Liver (tissue), 3 donors: Measurements from ENCODE around the gene PITPNC1.

Source experiments
- JUND ChIP-seq, 2 donors: IDR thresholded peaks; 2 replicates each; pipeline ENCODE4 v1.6.1; 2016; ENCODE audit warnings: antibody characterized with exemption in 2 of 2
- RAD21 ChIP-seq, 2 donors: IDR thresholded peaks; 2 replicates each; pipeline ENCODE4 v1.6.1; 2016; ENCODE audit warnings: antibody characterized with exemption in 2 of 2, mild to moderate bottlenecking in 2 of 2
- TAF1 ChIP-seq: conservative IDR thresholded peaks from 2 replicates; pipeline ENCODE4 v1.6.1; 2016; ENCODE audit warnings: antibody characterized with exemption, mild to moderate bottlenecking
- YY1 ChIP-seq: IDR thresholded peaks from 2 replicates; pipeline ENCODE4 v1.6.1; 2016; ENCODE audit warnings: antibody characterized with exemption, mild to moderate bottlenecking
- TF ChIP-seq, protein P1 (sequence below): IDR thresholded peaks from 2 replicates; pipeline ENCODE4 v1.6.1; 2016; ENCODE audit warnings: antibody characterized with exemption
- TF ChIP-seq, protein P2 (sequence below): fragments of 150-350 bp; IDR thresholded peaks from 2 replicates; pipeline ENCODE4 v1.5.1; 2017; ENCODE audit warnings: improper control_type of control experiment, low read depth, low read length; ENCODE audit not compliant: missing input control
- TF ChIP-seq, protein P3 (sequence below): IDR thresholded peaks from 2 replicates; pipeline ENCODE4 v1.6.1; 2016; ENCODE audit warnings: antibody characterized with exemption
- donor health status: healthy.
- donor health status: healthy.

DNA sequence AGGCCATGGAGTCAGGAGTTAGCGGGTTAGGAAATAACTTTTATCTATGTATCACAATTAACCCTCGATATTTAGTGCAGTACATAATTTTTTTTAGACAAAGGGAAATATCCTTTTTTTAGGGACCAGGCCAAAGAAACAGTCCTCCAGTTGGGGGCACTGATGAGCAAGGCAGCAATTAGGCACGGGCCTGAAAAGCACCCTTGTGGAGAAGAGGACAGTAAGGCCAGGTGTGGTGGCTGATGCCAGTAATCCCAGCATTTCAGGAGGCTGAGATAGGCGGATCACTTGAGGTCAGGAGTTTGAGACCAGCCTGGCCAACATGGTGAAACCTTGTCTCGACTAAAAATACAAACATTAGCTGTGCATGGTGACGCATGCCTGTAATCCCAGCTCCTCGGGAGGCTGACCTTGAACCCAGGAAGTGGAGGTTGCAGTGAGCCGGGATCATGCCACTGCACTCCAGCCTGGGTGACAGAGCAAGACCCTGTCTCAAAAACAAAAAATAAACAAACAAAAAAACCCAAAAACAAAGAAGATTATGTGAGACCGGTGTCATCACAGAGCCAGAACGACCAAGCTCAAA lies 182.4 kb downstream of the PITPNC1 start:
- TF ChIP-seq, protein P1, sequence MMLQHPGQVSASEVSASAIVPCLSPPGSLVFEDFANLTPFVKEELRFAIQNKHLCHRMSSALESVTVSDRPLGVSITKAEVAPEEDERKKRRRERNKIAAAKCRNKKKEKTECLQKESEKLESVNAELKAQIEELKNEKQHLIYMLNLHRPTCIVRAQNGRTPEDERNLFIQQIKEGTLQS, result no peak
- TF ChIP-seq YY1, result no peak
- peak in 1 of 2 donors; percentile 40 for TF ChIP-seq RAD21 (IDR thresholded peaks at IDR 0.05)
- TF ChIP-seq, protein P2, sequence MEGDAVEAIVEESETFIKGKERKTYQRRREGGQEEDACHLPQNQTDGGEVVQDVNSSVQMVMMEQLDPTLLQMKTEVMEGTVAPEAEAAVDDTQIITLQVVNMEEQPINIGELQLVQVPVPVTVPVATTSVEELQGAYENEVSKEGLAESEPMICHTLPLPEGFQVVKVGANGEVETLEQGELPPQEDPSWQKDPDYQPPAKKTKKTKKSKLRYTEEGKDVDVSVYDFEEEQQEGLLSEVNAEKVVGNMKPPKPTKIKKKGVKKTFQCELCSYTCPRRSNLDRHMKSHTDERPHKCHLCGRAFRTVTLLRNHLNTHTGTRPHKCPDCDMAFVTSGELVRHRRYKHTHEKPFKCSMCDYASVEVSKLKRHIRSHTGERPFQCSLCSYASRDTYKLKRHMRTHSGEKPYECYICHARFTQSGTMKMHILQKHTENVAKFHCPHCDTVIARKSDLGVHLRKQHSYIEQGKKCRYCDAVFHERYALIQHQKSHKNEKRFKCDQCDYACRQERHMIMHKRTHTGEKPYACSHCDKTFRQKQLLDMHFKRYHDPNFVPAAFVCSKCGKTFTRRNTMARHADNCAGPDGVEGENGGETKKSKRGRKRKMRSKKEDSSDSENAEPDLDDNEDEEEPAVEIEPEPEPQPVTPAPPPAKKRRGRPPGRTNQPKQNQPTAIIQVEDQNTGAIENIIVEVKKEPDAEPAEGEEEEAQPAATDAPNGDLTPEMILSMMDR, result no peak
- TF ChIP-seq JUND (IDR thresholded peaks at IDR 0.05), result no peak
- TF ChIP-seq TAF1, result no peak
- TF ChIP-seq, protein P3, sequence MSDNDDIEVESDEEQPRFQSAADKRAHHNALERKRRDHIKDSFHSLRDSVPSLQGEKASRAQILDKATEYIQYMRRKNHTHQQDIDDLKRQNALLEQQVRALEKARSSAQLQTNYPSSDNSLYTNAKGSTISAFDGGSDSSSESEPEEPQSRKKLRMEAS, result no peak
